Measurements from ENCODE around the gene PADI3.

DNA sequence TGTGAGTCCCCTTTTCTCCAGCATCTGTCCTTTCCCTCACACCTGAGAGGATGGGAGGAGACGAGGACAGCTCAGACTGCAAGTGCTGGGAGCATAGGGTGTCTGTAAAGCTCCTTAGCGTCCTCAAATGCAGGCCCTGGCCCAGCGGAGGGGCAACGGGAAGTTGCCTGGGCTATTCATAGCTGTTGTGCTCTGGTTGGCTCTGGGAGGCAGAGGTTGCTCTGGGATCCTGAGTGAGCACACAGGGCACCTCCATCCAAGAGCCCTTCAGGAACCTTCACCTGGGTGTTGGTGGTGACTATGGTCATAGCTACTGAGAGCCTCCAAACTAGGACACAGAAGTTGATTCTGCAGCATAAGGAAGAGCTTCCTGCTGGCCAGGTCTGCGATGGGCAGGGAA lies 41.4 kb upstream of the PADI3 start:
- TF ChIP-seq CTCF (IDR thresholded peaks at IDR 0.05), result no peak
- no peak for TF ChIP-seq POLR2A (IDR thresholded peaks at IDR 0.05)
- no peak for TF ChIP-seq EP300 (IDR thresholded peaks at IDR 0.05)
- TF ChIP-seq POLR2AphosphoS5 (IDR thresholded peaks at IDR 0.05), result no peak
